ENCODE measurements around the gene NPC1L1.

DNA sequence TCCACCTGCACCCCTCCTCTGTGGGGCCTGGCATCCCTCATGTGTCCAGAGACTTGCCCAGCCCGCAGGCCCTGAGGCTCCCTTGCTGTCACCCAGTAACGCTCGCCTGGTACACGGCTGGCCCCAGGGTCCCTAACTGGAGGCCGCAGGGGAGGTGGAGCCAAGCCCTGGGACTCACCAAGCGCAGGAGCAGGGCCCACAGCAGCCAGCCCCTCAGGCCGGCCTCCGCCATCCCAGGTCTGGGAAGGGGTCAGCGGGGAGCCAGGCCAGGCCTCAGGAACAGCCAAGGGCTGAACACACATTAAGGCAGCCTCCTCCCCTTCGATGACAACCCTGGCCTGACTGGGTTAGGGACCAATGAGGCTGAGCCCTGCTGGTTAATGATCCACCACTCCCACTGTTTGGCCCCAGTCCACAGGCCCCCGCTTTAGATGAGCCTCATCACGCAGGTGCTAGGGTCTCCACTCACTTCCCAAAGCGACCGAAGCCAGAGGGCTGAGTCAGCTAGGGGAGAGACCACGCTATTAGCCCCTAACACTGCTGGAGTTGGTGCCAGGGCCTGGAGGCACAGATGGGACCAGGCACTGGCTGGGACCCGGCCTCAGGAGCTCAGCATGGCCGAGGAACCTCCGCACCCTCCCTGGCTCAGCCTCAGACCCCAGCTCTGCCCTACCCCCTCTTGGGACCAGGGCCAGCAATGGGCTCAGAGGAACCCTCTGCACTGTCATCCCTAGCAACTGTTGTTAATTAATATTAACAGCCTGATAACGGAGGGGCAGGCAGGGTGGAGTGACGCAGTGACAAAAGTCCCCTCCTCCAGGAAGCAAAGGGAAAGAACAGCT lies at the start of gene NPC1L1:
- no peak for TF ChIP-seq YY1 (IDR thresholded peaks at IDR 0.05; ENCODE audit: insufficient read depth, insufficient read length)
- no peak for TF ChIP-seq ZNF274 (IDR thresholded peaks at IDR 0.05; ENCODE audit: low read depth, low read length)
